ENCODE measurements around the gene EXD3.

GRCh38 chr9:137320555-137321384 lies 102.2 kb downstream of the EXD3 start:
- TF ChIP-seq CTCF (conservative IDR thresholded peaks at IDR 0.05; ENCODE audit: low read length): no peak
- no peak for TF ChIP-seq EZH2phosphoT487 (IDR thresholded peaks at IDR 0.05; ENCODE audit: borderline replicate concordance, low read depth, low read length)
